Neural crest cell (in vitro differentiated cells): ENCODE measurements around the gene FAM53C. TPM values are rescaled to one million over a fixed set of nuclear protein-coding genes. Genes with fewer than 3 reads are reported as not detected.
"Not testable (repeated sequence)": the region's sequence is repeated elsewhere in the genome, so short reads cannot be mapped to it uniquely, and the experiment has no call there.

Experiments used
- DNase-seq: peaks from one replicate; pipeline ENCODE4 v3.0.0; 2021; ENCODE audit warnings: low read depth, mixed read lengths, low spot score
- H3K27ac Mint-ChIP-seq: one replicate; pipeline ENCODE4 v1.8.0; 2021; ENCODE audit warnings: mild to moderate bottlenecking, mixed read lengths; ENCODE audit not compliant: unreplicated experiment
- H3K27me3 Mint-ChIP-seq: 2 replicates; pipeline ENCODE4 v1.8.0; 2021; ENCODE audit warnings: low read depth, mild to moderate bottlenecking, mixed read lengths
- H3K36me3 Mint-ChIP-seq: 2 replicates; pipeline ENCODE4 v1.8.0; 2021; ENCODE audit warnings: low read depth, mild to moderate bottlenecking, mixed read lengths
- H3K4me1 Mint-ChIP-seq: 2 replicates; pipeline ENCODE4 v1.8.0; 2021; ENCODE audit warnings: mixed read lengths
- H3K4me3 Mint-ChIP-seq: one replicate; pipeline ENCODE4 v1.8.0; 2021; ENCODE audit warnings: mild to moderate bottlenecking, mixed read lengths
- H3K9me3 Mint-ChIP-seq: 2 replicates; pipeline ENCODE4 v1.8.0; 2021; ENCODE audit warnings: mixed read lengths
- CTCF ChIP-seq: fragments of 200-600 bp; sonication (generic); conservative IDR thresholded peaks from 2 replicates; pipeline ENCODE4 v1.5.0; 2021; ENCODE audit warnings: antibody characterized with exemption, mild to moderate bottlenecking
- total RNA-seq: library from RNA; stranded (reverse); gene quantifications from 2 replicates; pipeline ENCODE4 v1.2.1, GENCODE V29; 2021

Gene FAM53C
- total RNA-seq, 1 donor from 2014 or later = 66.8 TPM

GRCh38 chr5:138382347-138382746, 44.3 kb downstream of the FAM53C start:
- H3K4me1 Mint-ChIP-seq = no peaks in the 10 kb centered on the region
- peaks cover 7% of the 10 kb centered on the region for H3K36me3 Mint-ChIP-seq
- no peaks in the 10 kb centered on the region for H3K27me3 Mint-ChIP-seq
- no peak overlapping the region for H3K4me3 Mint-ChIP-seq
- H3K27ac Mint-ChIP-seq = no peak overlapping the region
- H3K9me3 Mint-ChIP-seq = no peaks in the 10 kb centered on the region
- DNase-seq = no peak
- no peak for TF ChIP-seq CTCF

DNA sequence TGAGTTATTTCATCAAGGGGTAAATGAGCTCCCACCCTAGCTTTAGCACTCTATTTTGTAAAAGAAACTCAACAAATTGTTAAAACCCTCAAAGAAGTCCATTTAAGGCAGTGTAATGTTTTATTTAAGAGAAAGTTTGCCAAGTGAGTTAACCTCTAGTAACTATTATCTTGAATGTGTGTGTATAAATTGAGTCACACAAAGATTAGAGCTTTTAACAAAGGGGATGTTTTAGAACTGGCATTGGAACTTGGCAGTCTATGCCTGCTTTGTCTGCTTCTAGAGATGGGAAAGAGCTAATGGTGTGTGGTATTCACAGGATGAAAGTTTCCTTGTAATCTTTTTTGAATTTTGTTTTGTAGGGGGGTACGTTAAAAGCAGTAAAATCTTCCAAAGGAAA, 47.6 kb downstream of the FAM53C start:
- H3K36me3 Mint-ChIP-seq = peaks cover 9% of the 10 kb centered on the region
- DNase-seq = no peak
- no peak for TF ChIP-seq CTCF
- H3K9me3 Mint-ChIP-seq = no peaks in the 10 kb centered on the region
- H3K27ac Mint-ChIP-seq = no peak overlapping the region
- H3K4me1 Mint-ChIP-seq = peaks cover 2% of the 10 kb centered on the region
- H3K27me3 Mint-ChIP-seq = no peaks in the 10 kb centered on the region
- no peak overlapping the region for H3K4me3 Mint-ChIP-seq

- H3K4me1 Mint-ChIP-seq = peaks cover 7% of the 10 kb centered on the region
- no peak overlapping the region for H3K4me3 Mint-ChIP-seq
- H3K27ac Mint-ChIP-seq = no peak overlapping the region
- peaks cover 11% of the 10 kb centered on the region for H3K36me3 Mint-ChIP-seq
- TF ChIP-seq CTCF = no peak
- H3K9me3 Mint-ChIP-seq = no peaks in the 10 kb centered on the region
- no peaks in the 10 kb centered on the region for H3K27me3 Mint-ChIP-seq
- no peak for DNase-seq
Observed at GRCh38 chr5:138386290-138386689, 48.2 kb downstream of the FAM53C start.

DNA sequence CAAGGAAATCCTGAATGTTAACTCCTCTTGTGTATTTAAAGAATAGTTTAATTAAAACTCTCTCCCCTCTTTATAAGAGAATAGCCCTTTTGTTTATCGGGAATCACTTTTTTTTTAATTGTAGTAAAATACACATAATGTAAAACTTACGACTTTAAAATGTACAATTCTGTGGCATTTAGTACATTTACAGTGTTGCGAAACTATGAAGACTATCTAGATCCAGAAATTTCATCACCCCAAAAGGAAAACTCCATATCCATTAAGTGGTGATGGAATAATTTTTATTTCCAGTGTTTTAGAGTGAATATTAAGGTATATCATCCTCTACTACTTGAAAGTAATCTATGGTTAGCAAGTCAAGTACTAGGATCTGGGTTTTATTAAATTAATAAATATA, 51.3 kb downstream of the FAM53C start:
- peaks cover 26% of the 10 kb centered on the region for H3K4me1 Mint-ChIP-seq
- TF ChIP-seq CTCF = no peak
- H3K36me3 Mint-ChIP-seq = peaks cover 15% of the 10 kb centered on the region
- no peaks in the 10 kb centered on the region for H3K27me3 Mint-ChIP-seq
- DNase-seq = no peak
- H3K27ac Mint-ChIP-seq = no peak overlapping the region
- H3K4me3 Mint-ChIP-seq = no peak overlapping the region
- H3K9me3 Mint-ChIP-seq = no peaks in the 10 kb centered on the region

DNA sequence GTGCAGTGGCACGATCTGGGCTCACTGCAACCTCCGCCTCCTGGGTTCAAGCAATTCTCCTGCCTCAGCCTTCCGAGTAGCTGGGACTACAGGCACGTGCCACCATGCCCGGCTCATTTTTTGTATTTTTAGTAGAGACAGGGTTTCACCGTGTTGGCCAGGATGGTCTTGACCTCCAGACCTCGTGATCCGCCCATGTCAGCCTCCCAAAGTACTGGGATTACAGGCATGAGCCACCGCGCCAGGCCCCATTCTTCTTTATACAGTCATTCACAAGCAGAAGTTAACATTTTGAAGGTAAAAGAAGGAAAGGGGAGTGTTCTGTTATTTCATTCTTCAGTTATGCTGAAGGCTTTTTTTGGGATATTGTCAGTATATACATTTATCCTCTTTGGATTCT, 51.8 kb downstream of the FAM53C start:
- not testable (repeated sequence) for H3K9me3 Mint-ChIP-seq, H3K27ac Mint-ChIP-seq, H3K4me3 Mint-ChIP-seq, DNase-seq, H3K27me3 Mint-ChIP-seq
- Mint-ChIP-seq H3K36me3 (peaks cover 18% of the 10 kb centered on the region), H3K4me1 (peaks cover 26% of the 10 kb centered on the region)

- no peaks in the 10 kb centered on the region for H3K9me3 Mint-ChIP-seq
- peak overlapping the region; percentile 83 for H3K27ac Mint-ChIP-seq
- peaks cover 26% of the 10 kb centered on the region for H3K4me1 Mint-ChIP-seq
- H3K27me3 Mint-ChIP-seq = no peaks in the 10 kb centered on the region
- peak; percentile 13 for DNase-seq
- H3K36me3 Mint-ChIP-seq = peaks cover 26% of the 10 kb centered on the region
- peak overlapping the region; percentile 24 for H3K4me3 Mint-ChIP-seq
- no peak for TF ChIP-seq CTCF
Observed at GRCh38 chr5:138391859-138392386, 53.9 kb downstream of the FAM53C start.

Other genes with a start within 250 kb of the FAM53C start
- 6.3 and 8.4 TPM in 2 replicates for gene NME5, start 198.8 kb upstream of the FAM53C start, total RNA-seq
- 101 and 108 TPM in 2 replicates for gene BRD8, start 159.6 kb upstream of the FAM53C start, total RNA-seq
- 76.9 and 77.6 TPM in 2 replicates for gene KIF20A, start 159.2 kb upstream of the FAM53C start, total RNA-seq
- gene CDC23, start 124.9 kb upstream of the FAM53C start, total RNA-seq = 55.0 and 56.9 TPM in 2 replicates
- gene GFRA3, start 63.6 kb upstream of the FAM53C start, total RNA-seq = 8.5 and 9.7 TPM in 2 replicates
- 22.5 and 22.7 TPM in 2 replicates for gene CDC25C, start 6.5 kb upstream of the FAM53C start, total RNA-seq
- gene KDM3B, start 14.4 kb downstream of the FAM53C start, total RNA-seq = 100 and 104 TPM in 2 replicates
- 55.1 and 59.2 TPM in 2 replicates for gene REEP2, start 100.8 kb downstream of the FAM53C start, total RNA-seq
- gene EGR1, start 127.2 kb downstream of the FAM53C start, total RNA-seq = 21.5 and 26.5 TPM in 2 replicates
- 101 and 107 TPM in 2 replicates for gene ETF1, start 205.0 kb downstream of the FAM53C start, total RNA-seq
- 247 and 250 TPM in 2 replicates for gene HSPA9, start 237.1 kb downstream of the FAM53C start, total RNA-seq